Epithelial cell of esophagus (primary cell): ENCODE measurements around the gene TLR9.
A peak's percentile ranks its signal among the peaks of the same experiment; 100 is the strongest.

Source experiments
- DNase-seq: peaks from one replicate; pipeline ENCODE4 v3.0.0; 2010; ENCODE audit warnings: low read depth
- H3K4me3 ChIP-seq: 2 replicates; pipeline ENCODE4 v1.5.1; 2011; ENCODE audit warnings: mild to moderate bottlenecking, low read length, control low read depth
- CTCF ChIP-seq: IDR thresholded peaks from 2 replicates; pipeline ENCODE4 v1.5.1; 2011; ENCODE audit warnings: low read depth, mild to moderate bottlenecking, low read length, control low read depth, inconsistent platforms; ENCODE audit not compliant: insufficient read depth; ENCODE audit errors: missing control alignments

TLR9 gene

GRCh38 chr3:52197842-52198625 is 27.4 kb downstream of the TLR9 start, which contains the start of gene ALAS1:
Gene ALAS1 (plus strand): TSS chr3:52198160. CDS start chr3:52199242, 1,082 bp downstream.
- DNase-seq = peak; percentile 76
- no peak for TF ChIP-seq CTCF
- peak within 1 kb of the TSS; percentile 80 for H3K4me3 ChIP-seq

GRCh38 chr3:52197499-52197841 is 28.0 kb downstream of the TLR9 start:
- TF ChIP-seq CTCF = no peak
- peak overlapping the region; percentile 80 for H3K4me3 ChIP-seq
- DNase-seq = no peak

GRCh38 chr3:52196977-52197376 is 28.5 kb downstream of the TLR9 start:
- no peak for DNase-seq
- TF ChIP-seq CTCF = no peak
- H3K4me3 ChIP-seq = no peak overlapping the region

GRCh38 chr3:52195823-52196331 is 29.6 kb downstream of the TLR9 start:
- peak; percentile 69 for DNase-seq
- H3K4me3 ChIP-seq = no peak overlapping the region
- TF ChIP-seq CTCF = no peak

GRCh38 chr3:52195291-52195597 is 30.2 kb downstream of the TLR9 start:
- no peak overlapping the region for H3K4me3 ChIP-seq
- TF ChIP-seq CTCF = no peak
- DNase-seq = no peak

- DNase-seq = no peak
- TF ChIP-seq CTCF = no peak
- H3K4me3 ChIP-seq = no peak overlapping the region
Measured at GRCh38 chr3:52194485-52195290, 30.8 kb downstream of the TLR9 start.
